HepG2 (cell line): ENCODE results near the gene C14orf93. TPM values are rescaled to one million over a fixed set of nuclear protein-coding genes. Genes with fewer than 3 reads are reported as not detected.
A peak's percentile ranks its signal among the peaks of the same experiment; 100 is the strongest.

ENCODE experiments used
- ATF1 ChIP-seq: IDR thresholded peaks from 2 replicates; pipeline ENCODE4 v1.6.1; 2016; ENCODE audit warnings: mild to moderate bottlenecking, control low read depth
- FOXK1 ChIP-seq: sonication (generic); formaldehyde crosslinking; IDR thresholded peaks from 2 replicates; pipeline ENCODE4 v1.4.0; 2020; ENCODE audit warnings: low read depth, missing genetic modification reagents, borderline replicate concordance
- KAT2B ChIP-seq: fragments of 150-350 bp; IDR thresholded peaks from 2 replicates; pipeline ENCODE4 v1.6.1; 2014; ENCODE audit warnings: low read depth, low read length, borderline replicate concordance
- KAT8 ChIP-seq: IDR thresholded peaks from 2 replicates; pipeline ENCODE4 v1.6.1; 2016; ENCODE audit warnings: missing genetic modification reagents, missing compliant biosample characterization
- KLF16 ChIP-seq, 2 experiments: sonication (generic) in 1 of 2; formaldehyde crosslinking in 1 of 2; IDR thresholded peaks; 2 replicates each; pipeline versions ENCODE4 v1.6.1 to v1.8.0; 2016 to 2023; ENCODE audit warnings: missing genetic modification reagents in 2 of 2, missing compliant biosample characterization in 1 of 2
- LCORL ChIP-seq, 2 experiments: fragments of 450-650 bp in 1 of 2; sonication (generic) in 1 of 2; formaldehyde crosslinking in 1 of 2; IDR thresholded peaks; 2 replicates each; pipeline versions ENCODE4 v1.5.0 to v1.6.1; 2017 to 2020; ENCODE audit warnings: antibody characterized with exemption in 1 of 2, missing genetic modification reagents in 1 of 2
- MAX ChIP-seq: IDR thresholded peaks from 2 replicates; pipeline ENCODE4 v1.6.1; 2012; ENCODE audit warnings: inconsistent platforms
- MXI1 ChIP-seq: IDR thresholded peaks from 3 replicates; pipeline ENCODE4 v1.6.1; 2012; ENCODE audit warnings: low read depth, low read length, inconsistent platforms, borderline replicate concordance
- NR2F6 ChIP-seq, 2 experiments: IDR thresholded peaks; 2 replicates each; pipeline ENCODE4 v1.6.1; 2016; ENCODE audit warnings: antibody characterized with exemption in 1 of 2, mild to moderate bottlenecking in 1 of 2
- U2AF2 ChIP-seq: fragments of 200-400 bp; formaldehyde crosslinking; IDR thresholded peaks from 2 replicates; pipeline ENCODE4 v1.6.1; 2017; ENCODE audit warnings: low read depth, mild to moderate bottlenecking, low read length
- ZBTB1 ChIP-seq: sonication (generic); formaldehyde crosslinking; IDR thresholded peaks from 2 replicates; pipeline ENCODE4 v1.4.0; 2020; ENCODE audit warnings: missing genetic modification reagents, borderline replicate concordance
- ZNF142 ChIP-seq: sonication (generic); formaldehyde crosslinking; IDR thresholded peaks from 2 replicates; pipeline ENCODE4 v1.4.0; 2020; ENCODE audit warnings: missing genetic modification reagents
- ZNF296 ChIP-seq: sonication (generic); formaldehyde crosslinking; conservative IDR thresholded peaks from 2 replicates; pipeline ENCODE4 v1.5.0; 2020; ENCODE audit warnings: mild to moderate bottlenecking, missing genetic modification reagents
- ZNF354B ChIP-seq: sonication (generic); formaldehyde crosslinking; IDR thresholded peaks from 2 replicates; pipeline ENCODE4 v1.8.0; 2022; ENCODE audit warnings: mild to moderate bottlenecking, missing genetic modification reagents
- ZNF383 ChIP-seq: sonication (generic); formaldehyde crosslinking; IDR thresholded peaks from 2 replicates; pipeline ENCODE4 v1.4.0; 2020; ENCODE audit warnings: missing genetic modification reagents, mild to moderate bottlenecking, borderline replicate concordance
- ZNF503 ChIP-seq: sonication (generic); formaldehyde crosslinking; IDR thresholded peaks from 2 replicates; pipeline ENCODE4 v1.4.0; 2020; ENCODE audit warnings: missing genetic modification reagents
- ZNF687 ChIP-seq: sonication (generic); formaldehyde crosslinking; IDR thresholded peaks from 2 replicates; pipeline ENCODE4 v1.5.1; 2020; ENCODE audit warnings: mild to moderate bottlenecking, missing genetic modification reagents, moderate library complexity
- ZSCAN22 ChIP-seq: sonication (generic); formaldehyde crosslinking; IDR thresholded peaks from 2 replicates; pipeline ENCODE4 v1.4.0; 2020; ENCODE audit warnings: mild to moderate bottlenecking, missing genetic modification reagents
- polyA plus RNA-seq, 8 experiments: library from polyadenylated mRNA; depleted of rRNA in 3 of 8; stranded (reverse) in 7 of 8; unstranded in 1 of 8; fragments of >200 nt; fragmentation: Illumina TruSeq in 4 of 8; extraction: Trizol in 4 of 8; gene quantifications; 2 replicates each; pipeline versions ENCODE4 v1.2.1 to v1.2.3, GENCODE V29; 2011 to 2016; ENCODE audit warnings: low read depth in 4 of 8, missing spikeins in 1 of 8, mixed read lengths in 1 of 8; ENCODE audit not compliant: insufficient read depth in 1 of 8
- total RNA-seq, 5 experiments: library from RNA; depleted of rRNA; stranded (reverse); fragments of >200 nt; fragmentation: Illumina TruSeq; extraction: Trizol; gene quantifications; 2 replicates each; pipeline ENCODE4 v1.2.3, GENCODE V29; 2016; ENCODE audit warnings: low read depth in 1 of 5

Gene C14orf93
- total and polyA plus RNA-seq, 2 of the 13 experiments (the other 11 are each of a cell fraction or from before 2014, with no cell fraction given), result 11.4 to 22.5 TPM

GRCh38 chr14:22985894-22986507, 23.9 kb downstream of the C14orf93 start (continued):
- TF ChIP-seq ZNF503 (CRISPR knock-in tag) (no peak), ZBTB1 (CRISPR knock-in tag) (no peak), KAT2B (no peak), NR2F6 (IDR thresholded peaks at IDR 0.05) (no peak), NR2F6 (CRISPR knock-in tag; IDR thresholded peaks at IDR 0.05) (no peak), FOXK1 (CRISPR knock-in tag) (peak; percentile 3; the same call in 1 of the 2 replicates), MAX (no peak), ATF1 (CRISPR knock-in tag) (no peak), MXI1 (no peak), U2AF2 (no peak), ZNF354B (CRISPR knock-in tag) (0 out of 2 replicates have a peak, but pooled peaks have one; percentile 89), ZNF142 (no peak), ZNF383 (no peak), LCORL (IDR thresholded peaks at IDR 0.05) (no peak), LCORL (CRISPR knock-in tag; IDR thresholded peaks at IDR 0.05) (no peak), KLF16 (CRISPR knock-in tag; IDR thresholded peaks at IDR 0.05) (no peak), ZNF687 (no peak), ZNF296 (CRISPR knock-in tag) (no peak), ZSCAN22 (CRISPR knock-in tag) (no peak), KAT8 (no peak; the same call in 1 of the 2 replicates)
